Loucy (cell line): Measurements from ENCODE around the gene OR10A5.
"Not testable (repeated sequence)": the region's sequence is repeated elsewhere in the genome, so short reads cannot be mapped to it uniquely, and the experiment has no call there.

ENCODE experiments used
- H2AFZ ChIP-seq: fragments of 200-600 bp; sonication (generic); 2 replicates; pipeline ENCODE4 v1.6.0; 2016; ENCODE audit warnings: antibody characterized with exemption, mild to moderate bottlenecking, low read length, moderate library complexity
- H3F3A ChIP-seq: fragments of 200-600 bp; 2 replicates; pipeline ENCODE4 v1.6.0; 2016; ENCODE audit warnings: antibody characterized with exemption, low read depth, mild to moderate bottlenecking
- H3K27me3 ChIP-seq: fragments of 200-600 bp; sonication (generic); 2 replicates; pipeline ENCODE4 v1.6.1; 2014; ENCODE audit warnings: low read length, mild to moderate bottlenecking; ENCODE audit not compliant: insufficient read depth, poor library complexity, severe bottlenecking
- H3K36me3 ChIP-seq: fragments of 200-600 bp; sonication (generic); 2 replicates; pipeline ENCODE4 v1.6.1; 2016; ENCODE audit warnings: low read length; ENCODE audit not compliant: insufficient read depth
- H3K4me1 ChIP-seq: fragments of 200-600 bp; sonication (generic); 2 replicates; pipeline ENCODE4 v1.5.1; 2014; ENCODE audit warnings: low read length, mild to moderate bottlenecking; ENCODE audit not compliant: insufficient read depth, poor library complexity, severe bottlenecking
- H3K4me2 ChIP-seq: fragments of 200-600 bp; sonication (generic); 2 replicates; pipeline ENCODE4 v1.6.0; 2014; ENCODE audit warnings: antibody characterized with exemption, low read length, low read depth, mild to moderate bottlenecking; ENCODE audit not compliant: poor library complexity, severe bottlenecking
- H3K4me3 ChIP-seq: fragments of 200-600 bp; sonication (generic); 2 replicates; pipeline ENCODE4 v1.5.1; 2014; ENCODE audit warnings: low read length, mild to moderate bottlenecking, mixed read lengths; ENCODE audit not compliant: poor library complexity, severe bottlenecking
- H3K79me2 ChIP-seq: fragments of 200-600 bp; sonication (generic); 2 replicates; pipeline ENCODE4 v1.6.1; 2014; ENCODE audit warnings: low read length; ENCODE audit not compliant: insufficient read depth
- H3K9ac ChIP-seq: fragments of 200-600 bp; sonication (generic); 2 replicates; pipeline ENCODE4 v1.6.0; 2014; ENCODE audit warnings: mild to moderate bottlenecking, low read depth, low read length, moderate library complexity; ENCODE audit not compliant: poor library complexity, severe bottlenecking
- H3K9me2 ChIP-seq: fragments of 200-600 bp; sonication (generic); replicated peaks from 2 replicates; pipeline ENCODE4 v1.6.1; 2016; ENCODE audit warnings: low read depth, low read length, mixed read lengths
- H3K9me3 ChIP-seq: fragments of 200-600 bp; sonication (generic); 2 replicates; pipeline ENCODE4 v1.6.1; 2014; ENCODE audit warnings: mild to moderate bottlenecking, antibody characterized with exemption, low read length, low read depth; ENCODE audit not compliant: insufficient read depth
- H4K20me1 ChIP-seq: fragments of 200-600 bp; sonication (generic); 2 replicates; pipeline ENCODE4 v1.6.0; 2014; ENCODE audit warnings: antibody characterized with exemption, low read length, mild to moderate bottlenecking; ENCODE audit not compliant: insufficient read depth, poor library complexity, severe bottlenecking
- EZH2phosphoT487 ChIP-seq: fragments of 200-600 bp; IDR thresholded peaks from 2 replicates; pipeline ENCODE4 v1.6.1; 2018; ENCODE audit warnings: antibody characterized with exemption, mild to moderate bottlenecking, moderate library complexity, borderline replicate concordance
- TF ChIP-seq, protein P1 (sequence below): fragments of 200-600 bp; sonication (generic); conservative IDR thresholded peaks from 2 replicates; pipeline ENCODE4 v1.5.1; 2014; ENCODE audit warnings: mild to moderate bottlenecking, antibody characterized with exemption, low read length

OR10A5 gene, protein sequence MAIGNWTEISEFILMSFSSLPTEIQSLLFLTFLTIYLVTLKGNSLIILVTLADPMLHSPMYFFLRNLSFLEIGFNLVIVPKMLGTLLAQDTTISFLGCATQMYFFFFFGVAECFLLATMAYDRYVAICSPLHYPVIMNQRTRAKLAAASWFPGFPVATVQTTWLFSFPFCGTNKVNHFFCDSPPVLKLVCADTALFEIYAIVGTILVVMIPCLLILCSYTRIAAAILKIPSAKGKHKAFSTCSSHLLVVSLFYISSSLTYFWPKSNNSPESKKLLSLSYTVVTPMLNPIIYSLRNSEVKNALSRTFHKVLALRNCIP

DNA sequence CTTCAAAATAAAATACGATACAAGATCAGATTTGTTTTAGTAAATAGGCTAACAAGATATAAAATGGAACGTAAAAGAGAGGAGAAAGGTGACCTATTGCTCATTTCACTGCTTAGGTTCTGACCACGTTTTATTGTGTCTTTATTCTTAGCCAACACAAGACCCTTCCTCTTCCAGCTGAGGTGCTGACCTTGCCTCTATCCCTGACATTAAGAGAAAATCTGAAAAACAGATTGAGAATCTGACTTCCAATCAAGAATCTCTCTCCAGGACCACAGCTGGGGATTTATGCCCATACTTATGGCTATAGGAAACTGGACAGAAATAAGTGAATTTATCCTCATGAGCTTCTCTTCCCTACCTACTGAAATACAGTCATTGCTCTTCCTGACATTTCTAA is at the start of gene OR10A5:
OR10A5 (plus strand) TSS at position 301 of the 400 bp plus-strand sequence; CDS start at position 301, 0 bp downstream.
- Histone ChIP-seq H4K20me1 (no peaks in the 10 kb centered on the region), H3K9ac (no peak within 1 kb of the TSS), H3K4me2 (no peak within 1 kb of the TSS), H3K4me3 (no peak within 1 kb of the TSS), H3K79me2 (no peaks in the 10 kb centered on the region), H3K4me1 (no peaks in the 10 kb centered on the region), H2AFZ (no peak within 1 kb of the TSS), H3K9me3 (no peaks in the 10 kb centered on the region), H3K27me3 (no peaks in the 10 kb centered on the region), H3F3A (no peaks in the 10 kb centered on the region), H3K36me3 (no peaks in the 10 kb centered on the region), H3K9me2 (no peaks in the 10 kb centered on the region)
- no peak for TF ChIP-seq EZH2phosphoT487
- TF ChIP-seq, protein P1, sequence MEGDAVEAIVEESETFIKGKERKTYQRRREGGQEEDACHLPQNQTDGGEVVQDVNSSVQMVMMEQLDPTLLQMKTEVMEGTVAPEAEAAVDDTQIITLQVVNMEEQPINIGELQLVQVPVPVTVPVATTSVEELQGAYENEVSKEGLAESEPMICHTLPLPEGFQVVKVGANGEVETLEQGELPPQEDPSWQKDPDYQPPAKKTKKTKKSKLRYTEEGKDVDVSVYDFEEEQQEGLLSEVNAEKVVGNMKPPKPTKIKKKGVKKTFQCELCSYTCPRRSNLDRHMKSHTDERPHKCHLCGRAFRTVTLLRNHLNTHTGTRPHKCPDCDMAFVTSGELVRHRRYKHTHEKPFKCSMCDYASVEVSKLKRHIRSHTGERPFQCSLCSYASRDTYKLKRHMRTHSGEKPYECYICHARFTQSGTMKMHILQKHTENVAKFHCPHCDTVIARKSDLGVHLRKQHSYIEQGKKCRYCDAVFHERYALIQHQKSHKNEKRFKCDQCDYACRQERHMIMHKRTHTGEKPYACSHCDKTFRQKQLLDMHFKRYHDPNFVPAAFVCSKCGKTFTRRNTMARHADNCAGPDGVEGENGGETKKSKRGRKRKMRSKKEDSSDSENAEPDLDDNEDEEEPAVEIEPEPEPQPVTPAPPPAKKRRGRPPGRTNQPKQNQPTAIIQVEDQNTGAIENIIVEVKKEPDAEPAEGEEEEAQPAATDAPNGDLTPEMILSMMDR: no peak

DNA sequence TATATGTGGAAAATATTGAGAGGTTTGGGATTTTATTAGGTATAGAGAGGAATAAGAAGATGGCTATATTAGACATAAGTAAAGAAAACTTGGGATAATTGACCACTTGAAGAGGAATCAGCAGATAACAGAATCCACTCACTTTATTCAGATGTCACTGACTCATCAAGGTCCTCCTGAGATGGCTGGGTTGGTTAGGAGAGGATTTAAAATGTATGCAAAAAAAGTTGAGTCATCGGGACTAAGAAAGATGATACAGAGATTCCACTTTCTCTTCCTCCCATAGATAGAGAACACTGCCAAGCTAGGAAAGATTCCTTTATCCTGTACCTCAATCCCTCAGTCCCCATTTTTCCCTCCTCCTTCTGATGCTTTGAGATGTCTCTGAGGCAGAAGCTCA is 46.1 kb upstream of the OR10A5 start, which contains the start of gene OR6A2:
OR6A2 (minus strand) TSS at position 288 of the 400 bp plus-strand sequence. CDS start 3,981 bp downstream, outside the sequence.
- Histone ChIP-seq H3K9ac (no peak within 1 kb of the TSS), H3K9me3 (no peaks in the 10 kb centered on the region), H3K9me2 (no peaks in the 10 kb centered on the region), H2AFZ (no peak within 1 kb of the TSS), H3K27me3 (no peaks in the 10 kb centered on the region), H3K4me2 (no peak within 1 kb of the TSS), H3K4me3 (no peak within 1 kb of the TSS), H3F3A (no peaks in the 10 kb centered on the region), H3K36me3 (no peaks in the 10 kb centered on the region), H3K4me1 (no peaks in the 10 kb centered on the region), H4K20me1 (no peaks in the 10 kb centered on the region), H3K79me2 (no peaks in the 10 kb centered on the region)
- TF ChIP-seq, protein P1: no peak
- no peak for TF ChIP-seq EZH2phosphoT487

DNA sequence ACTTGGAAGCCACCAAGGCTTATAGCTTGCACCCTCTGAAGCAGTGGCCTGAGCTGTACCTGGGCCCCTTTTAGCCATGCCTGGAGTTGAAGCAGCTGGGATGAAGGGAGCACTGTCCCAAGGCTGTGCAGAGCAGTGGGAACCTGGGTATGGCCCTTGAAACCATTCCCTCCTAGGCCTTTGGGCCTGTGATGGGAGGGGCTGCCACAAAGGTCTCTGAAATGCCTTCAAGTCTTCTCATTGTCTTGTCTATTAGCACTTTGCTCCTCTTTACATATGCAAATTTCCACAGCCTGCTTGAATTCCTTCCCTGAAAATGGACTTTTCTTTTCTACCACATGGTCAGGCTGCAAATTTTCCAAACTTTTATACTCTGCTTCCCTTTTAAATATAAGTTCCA is 44.4 kb upstream of the OR10A5 start:
- H3F3A ChIP-seq, H2AFZ ChIP-seq, H4K20me1 ChIP-seq, H3K27me3 ChIP-seq, H3K9me3 ChIP-seq, H3K4me3 ChIP-seq, H3K9ac ChIP-seq, H3K9me2 ChIP-seq, H3K4me2 ChIP-seq, H3K79me2 ChIP-seq, H3K36me3 ChIP-seq, H3K4me1 ChIP-seq: not testable (repeated sequence)
